IMR-90 (cell line): ENCODE data around the gene HCRTR1. TPM values are rescaled to one million over a fixed set of nuclear protein-coding genes. Genes with fewer than 3 reads are reported as not detected.

ENCODE experiments used
- ATAC-seq: fragments of 200-7000 bp; cut with Tn5 transposase; 2 replicates; pipeline ENCODE4 v1.9.1; 2020; ENCODE audit warnings: low read depth, mild to moderate bottlenecking, moderate library complexity
- BruUV-seq: library from RNA; stranded (reverse); fragments of 400-500 nt; replicated peaks from 2 replicates; lab custom pipeline; 2021; lab: Mats Ljungman, UMichigan
- CTCF ChIA-PET: fragments of 300-600 bp; formaldehyde crosslinking; extraction: SDS; loops from one replicate; lab custom pipeline; 2021; ENCODE audit warnings: antibody characterized with exemption; lab: Yijun Ruan, JAX
- POLR2A ChIA-PET: fragments of 300-600 bp; sonication (Branson Sonifier 250); formaldehyde crosslinking; loops from one replicate; lab custom pipeline; 2022; ENCODE audit warnings: antibody characterized with exemption; ENCODE audit not compliant: unreplicated experiment; lab: Charles Lee
- DNase-seq: peaks from one replicate; pipeline ENCODE4 v3.0.0; 2013
- H2AFZ ChIP-seq: replicated peaks from 2 replicates; pipeline ENCODE3; 2013; ENCODE audit warnings: low read length, mild to moderate bottlenecking; ENCODE audit not compliant: poor library complexity
- H2AK5ac ChIP-seq: 2 replicates; pipeline ENCODE4 v1.6.1; 2013; ENCODE audit warnings: low read depth, low read length, inconsistent platforms
- H2AK9ac ChIP-seq: replicated peaks from 2 replicates; pipeline ENCODE3; 2013; ENCODE audit warnings: mild to moderate bottlenecking, low read depth, low read length, moderate library complexity; ENCODE audit not compliant: poor library complexity
- H2BK120ac ChIP-seq: 2 replicates; pipeline ENCODE4 v1.6.1; 2013; ENCODE audit warnings: low read depth, low read length, inconsistent platforms
- H2BK15ac ChIP-seq: 3 replicates; pipeline ENCODE4 v1.6.1; 2013; ENCODE audit warnings: low read depth, low read length, inconsistent platforms
- H2BK20ac ChIP-seq: 2 replicates; pipeline ENCODE4 v1.6.1; 2013; ENCODE audit warnings: low read depth, mild to moderate bottlenecking, inconsistent platforms, low read length, moderate library complexity
- H2BK5ac ChIP-seq: 2 replicates; pipeline ENCODE4 v1.6.1; 2013; ENCODE audit warnings: mild to moderate bottlenecking, low read depth, low read length, inconsistent platforms; ENCODE audit not compliant: poor library complexity, severe bottlenecking
- H3K14ac ChIP-seq: replicated peaks from 2 replicates; pipeline ENCODE4 v1.6.1; 2013; ENCODE audit warnings: low read depth, low read length, inconsistent platforms
- H3K18ac ChIP-seq: 2 replicates; pipeline ENCODE4 v1.6.1; 2013; ENCODE audit warnings: low read depth, low read length, control low read depth
- H3K23ac ChIP-seq: 2 replicates; pipeline ENCODE4 v1.6.1; 2013; ENCODE audit warnings: low read depth, low read length, inconsistent platforms
- H3K27ac ChIP-seq: 2 replicates; pipeline ENCODE4 v1.5.1; 2013; ENCODE audit warnings: mild to moderate bottlenecking, control low read depth, low read length; ENCODE audit not compliant: insufficient read depth
- H3K27me3 ChIP-seq: 2 replicates; pipeline ENCODE4 v1.6.1; 2013; ENCODE audit warnings: low read length; ENCODE audit not compliant: control insufficient read depth, insufficient read depth
- H3K36me3 ChIP-seq: 2 replicates; pipeline ENCODE4 v1.6.1; 2013; ENCODE audit warnings: low read length, mixed read lengths; ENCODE audit not compliant: control insufficient read depth, insufficient read depth
- H3K4ac ChIP-seq: 2 replicates; pipeline ENCODE4 v1.6.1; 2013; ENCODE audit warnings: low read depth, low read length, inconsistent platforms
- H3K4me1 ChIP-seq: 2 replicates; pipeline ENCODE4 v1.6.1; 2013; ENCODE audit warnings: low read length, mixed read lengths; ENCODE audit not compliant: control insufficient read depth, insufficient read depth
- H3K4me2 ChIP-seq: 2 replicates; pipeline ENCODE4 v1.6.1; 2013; ENCODE audit warnings: low read depth, mild to moderate bottlenecking, control low read depth, low read length, moderate library complexity
- H3K4me3 ChIP-seq: 2 replicates; pipeline ENCODE4 v1.5.1; 2013; ENCODE audit warnings: low read depth, mild to moderate bottlenecking, control low read depth, low read length, moderate library complexity; ENCODE audit not compliant: insufficient read depth
- H3K56ac ChIP-seq: 2 replicates; pipeline ENCODE4 v1.6.1; 2013; ENCODE audit warnings: low read length, inconsistent platforms; ENCODE audit not compliant: insufficient read depth; ENCODE audit errors: extremely low read depth
- H3K79me1 ChIP-seq, 2 experiments: 2 replicates each; pipeline ENCODE4 v1.6.1; 2013; ENCODE audit warnings: low read length in 2 of 2, inconsistent platforms in 1 of 2, low read depth in 1 of 2
- H3K9ac ChIP-seq: 2 replicates; pipeline ENCODE4 v1.6.1; 2013; ENCODE audit warnings: low read depth, low read length, control low read depth
- H3K9me1 ChIP-seq: 2 replicates; pipeline ENCODE4 v1.6.1; 2013; ENCODE audit warnings: low read length, inconsistent platforms; ENCODE audit not compliant: insufficient read depth
- H3K9me3 ChIP-seq: 2 replicates; pipeline ENCODE4 v1.6.1; 2013; ENCODE audit warnings: low read length; ENCODE audit not compliant: control insufficient read depth, insufficient read depth
- H4K20me1 ChIP-seq: 2 replicates; pipeline ENCODE4 v1.6.1; 2013; ENCODE audit warnings: low read length, inconsistent platforms; ENCODE audit not compliant: insufficient read depth
- H4K5ac ChIP-seq: 2 replicates; pipeline ENCODE4 v1.6.1; 2013; ENCODE audit warnings: mild to moderate bottlenecking, low read depth, low read length, control low read depth
- H4K8ac ChIP-seq, 2 experiments: 2 replicates each; pipeline ENCODE4 v1.6.1; 2013; ENCODE audit warnings: low read depth in 2 of 2, low read length in 2 of 2, control low read depth in 1 of 2, inconsistent platforms in 1 of 2
- H4K91ac ChIP-seq: 2 replicates; pipeline ENCODE4 v1.6.1; 2013; ENCODE audit warnings: low read depth, low read length, inconsistent platforms; ENCODE audit not compliant: insufficient read depth
- BHLHE40 ChIP-seq: fragments of 150-350 bp; IDR thresholded peaks from 2 replicates; pipeline ENCODE4 v1.6.1; 2016; ENCODE audit warnings: mild to moderate bottlenecking, low read depth, low read length
- CEBPB ChIP-seq: IDR thresholded peaks from 2 replicates; pipeline ENCODE4 v1.6.1; 2012; ENCODE audit warnings: low read depth, low read length, improper control_type of control experiment
- CHD1 ChIP-seq: IDR thresholded peaks from 2 replicates; pipeline ENCODE4 v1.6.1; 2012; ENCODE audit warnings: low read depth, low read length, improper control_type of control experiment
- FOS ChIP-seq: fragments of 150-350 bp; IDR thresholded peaks from 2 replicates; pipeline ENCODE4 v1.6.1; 2016; ENCODE audit warnings: low read depth, low read length
- MAFK ChIP-seq: IDR thresholded peaks from 2 replicates; pipeline ENCODE4 v1.6.1; 2012; ENCODE audit warnings: low read depth, low read length, improper control_type of control experiment
- MAZ ChIP-seq: IDR thresholded peaks from 2 replicates; pipeline ENCODE4 v1.6.1; 2012; ENCODE audit warnings: low read depth, mild to moderate bottlenecking, low read length, improper control_type of control experiment, moderate library complexity, borderline replicate concordance
- POLR2A ChIP-seq: IDR thresholded peaks from 2 replicates; pipeline ENCODE4 v1.6.1; 2012; ENCODE audit warnings: mild to moderate bottlenecking, low read depth, low read length
- RAD21 ChIP-seq: IDR thresholded peaks from 2 replicates; pipeline ENCODE4 v1.6.1; 2012; ENCODE audit warnings: low read length, improper control_type of control experiment
- RCOR1 ChIP-seq: IDR thresholded peaks from 2 replicates; pipeline ENCODE4 v1.6.1; 2012; ENCODE audit warnings: mild to moderate bottlenecking, low read length, improper control_type of control experiment; ENCODE audit not compliant: insufficient replicate concordance
- RFX5 ChIP-seq: IDR thresholded peaks from 2 replicates; pipeline ENCODE4 v1.8.0; 2012; ENCODE audit warnings: low read depth, mild to moderate bottlenecking, low read length, moderate library complexity
- WGBS, 2 experiments: methylation state at CpG; one replicate each; pipeline versions ENCODE4 v1.1.5 to v1.1.7; 2013; ENCODE audit warnings: missing lambda C conversion rate in 2 of 2; ENCODE audit not compliant: insufficient read length in 1 of 2; ENCODE audit errors: extremely low coverage in 2 of 2; 5-methylcytosine and 5-hydroxymethylcytosine counted together
- dilution Hi-C: fragments of 300-500 bp; cut with HindIII; formaldehyde crosslinking; loops from one replicate; pipeline ENCODE4 v1.14.3; 2018; ENCODE audit warnings: low sequenced_read_pairs; ENCODE audit not compliant: unreplicated experiment
- in situ Hi-C: fragments of 300-500 bp; cut with MboI; formaldehyde crosslinking; loops from 3 replicates; pipeline ENCODE4 v1.14.3; 2019; ENCODE audit warnings: low sequenced_read_pairs, inconsistent platforms, mixed read lengths
- intact Hi-C: fragments of 100-400 bp; cut with micrococcal nuclease; formaldehyde crosslinking; loops from 2 replicates; pipeline ENCODE4 v1.10.0; 2022
- polyA plus RNA-seq, 3 experiments: library from polyadenylated mRNA; depleted of rRNA; stranded (reverse); fragments of >200 nt; gene quantifications; 2 replicates each; pipeline ENCODE4 v1.2.3, GENCODE V29; 2012; ENCODE audit warnings: low replicate concordance in 1 of 3
- total RNA-seq: library from RNA; depleted of rRNA; stranded (reverse); fragments of >200 nt; gene quantifications from 2 replicates; pipeline ENCODE4 v1.2.3, GENCODE V29; 2012
- TF ChIP-seq, protein P1 (sequence below): fragments of 150-350 bp; IDR thresholded peaks from 2 replicates; pipeline ENCODE4 v1.6.1; 2017; ENCODE audit warnings: mild to moderate bottlenecking, antibody characterized with exemption, low read length, low read depth
- TF ChIP-seq, protein P2 (sequence below): conservative IDR thresholded peaks from 2 replicates; pipeline ENCODE4 v1.5.1; 2012; ENCODE audit warnings: mild to moderate bottlenecking, low read depth, low read length, improper control_type of control experiment

HCRTR1 gene
- total and polyA plus RNA-seq, 2 of the 4 experiments (the other 2 are of a cell fraction): not detected

DNA sequence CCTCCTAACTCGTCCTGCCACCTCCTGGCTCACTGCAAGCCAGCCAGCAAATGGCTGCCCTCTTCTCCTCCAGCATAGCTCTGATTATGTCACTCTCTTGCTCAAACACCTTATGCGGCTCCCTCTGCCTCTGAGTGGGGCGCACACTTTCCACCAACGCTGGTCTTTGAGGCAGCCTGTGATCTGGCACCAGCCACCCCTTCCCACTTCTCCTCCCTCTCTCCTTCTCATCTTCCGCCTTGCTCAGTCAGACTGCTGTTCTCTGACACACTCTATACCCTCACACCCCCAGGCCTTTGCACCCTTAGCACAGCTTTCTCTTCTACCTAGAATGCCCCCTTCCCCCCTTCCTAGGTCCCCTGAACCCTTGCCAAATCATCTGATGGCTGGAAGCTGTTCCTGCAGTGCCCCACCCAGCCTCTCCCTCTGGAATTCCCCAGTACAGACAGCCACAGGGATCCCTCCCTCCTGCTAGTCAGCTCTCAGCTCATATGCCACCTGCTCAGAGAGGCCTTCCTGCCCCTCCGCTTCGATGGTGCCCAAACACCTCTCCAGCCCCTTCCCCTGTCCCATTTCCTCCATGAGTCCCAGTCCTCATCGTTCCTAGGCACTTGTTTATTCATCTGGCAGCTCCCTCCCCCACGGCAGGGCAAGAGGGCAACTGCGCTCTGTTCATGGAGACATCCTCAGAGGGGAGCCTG is 48.9 kb downstream of the HCRTR1 start (continued):
- TF ChIP-seq, protein P1, sequence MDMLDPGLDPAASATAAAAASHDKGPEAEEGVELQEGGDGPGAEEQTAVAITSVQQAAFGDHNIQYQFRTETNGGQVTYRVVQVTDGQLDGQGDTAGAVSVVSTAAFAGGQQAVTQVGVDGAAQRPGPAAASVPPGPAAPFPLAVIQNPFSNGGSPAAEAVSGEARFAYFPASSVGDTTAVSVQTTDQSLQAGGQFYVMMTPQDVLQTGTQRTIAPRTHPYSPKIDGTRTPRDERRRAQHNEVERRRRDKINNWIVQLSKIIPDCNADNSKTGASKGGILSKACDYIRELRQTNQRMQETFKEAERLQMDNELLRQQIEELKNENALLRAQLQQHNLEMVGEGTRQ: no peak

DNA sequence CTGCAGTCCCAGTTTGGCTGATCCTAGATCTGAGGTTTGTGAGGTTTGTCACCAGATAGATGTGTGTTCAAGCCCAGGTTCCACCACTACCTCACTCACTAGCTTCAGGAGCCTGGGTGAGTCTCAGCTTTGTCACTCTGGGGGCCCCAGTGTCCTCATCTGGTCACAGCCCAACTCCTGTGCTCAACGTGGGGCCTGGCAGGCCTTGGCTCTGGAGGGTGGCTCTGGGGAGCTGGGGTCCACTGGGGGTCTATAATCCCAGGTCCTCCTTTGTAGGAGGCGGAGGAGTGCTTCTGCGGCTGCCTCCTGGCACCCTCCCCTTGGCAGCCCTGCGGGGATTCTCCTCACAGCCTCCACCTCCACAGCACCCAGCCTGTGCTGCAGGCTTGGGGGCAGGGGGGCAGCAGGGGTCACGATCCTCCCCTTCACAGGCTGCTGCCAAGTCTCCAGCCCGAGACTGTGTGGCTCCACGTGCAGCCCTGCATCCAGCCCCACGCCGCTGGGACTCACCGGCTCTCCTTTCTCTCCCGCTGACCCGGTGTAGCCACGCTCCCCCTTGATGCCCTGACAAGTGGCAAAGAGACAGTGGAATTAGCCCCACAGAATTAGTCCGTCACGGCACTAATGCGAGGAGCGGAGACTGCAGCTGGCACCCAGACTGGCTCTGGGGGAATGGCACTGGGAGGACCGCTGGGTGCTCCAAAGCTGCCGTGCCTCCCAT is 49.7 kb downstream of the HCRTR1 start:
- Histone ChIP-seq H4K8ac (no peak overlapping the region), H2AFZ (no peak overlapping the region), H3K36me3 (peaks cover 70% of the 10 kb centered on the region), H3K9ac (no peak overlapping the region), H3K9me3 (no peaks in the 10 kb centered on the region), H2BK15ac (no peak overlapping the region), H3K4ac (no peak overlapping the region), H3K79me1 (peaks cover 0 to 3% of the 10 kb centered on the region in 2 experiments; a peak in 1 of 4 replicates), H4K5ac (no peak overlapping the region), H3K14ac (no peak overlapping the region), H3K56ac (no peak overlapping the region), H2BK5ac (no peak overlapping the region), H3K4me2 (no peak overlapping the region), H3K18ac (no peak overlapping the region), H3K4me3 (no peak overlapping the region), H2BK20ac (no peak overlapping the region), H3K27ac (no peak overlapping the region), H4K20me1 (no peaks in the 10 kb centered on the region), H2BK120ac (no peak overlapping the region), H2AK9ac (peak overlapping the region; percentile 58), H3K23ac (no peak overlapping the region), H3K27me3 (no peaks in the 10 kb centered on the region), H3K9me1 (peaks cover 7% of the 10 kb centered on the region; the same call in 1 of the 2 replicates), H4K91ac (no peak overlapping the region), H2AK5ac (no peak overlapping the region), H3K4me1 (peaks cover 12% of the 10 kb centered on the region)
- ChIA-PET POLR2A (no interaction called here), CTCF (interaction anchor here (1.0 to 1.4 kb wide), 2 partner anchors 8 to 79 kb away, joined by 4 read pairs; no protein-coding TSS in a partner anchor)
- in situ Hi-C loops: loop anchor here (10.0 kb wide), 1 partner anchor 78 kb away; no protein-coding TSS in a partner anchor
- dilution Hi-C loops: no loop called here
- 79% methylated on average over 9 of the region's 19 CpGs; no CpG with 5 or more reads in 1 of the 2 experiments for WGBS, 2 experiments
- intact Hi-C loops: no loop called here
- no TSS peak for BruUV-seq
- ATAC-seq (no peak), DNase-seq (no peak)
- TF ChIP-seq BHLHE40: no peak
- TF ChIP-seq RCOR1: no peak
- TF ChIP-seq, protein P1: no peak
- TF ChIP-seq, protein P2, sequence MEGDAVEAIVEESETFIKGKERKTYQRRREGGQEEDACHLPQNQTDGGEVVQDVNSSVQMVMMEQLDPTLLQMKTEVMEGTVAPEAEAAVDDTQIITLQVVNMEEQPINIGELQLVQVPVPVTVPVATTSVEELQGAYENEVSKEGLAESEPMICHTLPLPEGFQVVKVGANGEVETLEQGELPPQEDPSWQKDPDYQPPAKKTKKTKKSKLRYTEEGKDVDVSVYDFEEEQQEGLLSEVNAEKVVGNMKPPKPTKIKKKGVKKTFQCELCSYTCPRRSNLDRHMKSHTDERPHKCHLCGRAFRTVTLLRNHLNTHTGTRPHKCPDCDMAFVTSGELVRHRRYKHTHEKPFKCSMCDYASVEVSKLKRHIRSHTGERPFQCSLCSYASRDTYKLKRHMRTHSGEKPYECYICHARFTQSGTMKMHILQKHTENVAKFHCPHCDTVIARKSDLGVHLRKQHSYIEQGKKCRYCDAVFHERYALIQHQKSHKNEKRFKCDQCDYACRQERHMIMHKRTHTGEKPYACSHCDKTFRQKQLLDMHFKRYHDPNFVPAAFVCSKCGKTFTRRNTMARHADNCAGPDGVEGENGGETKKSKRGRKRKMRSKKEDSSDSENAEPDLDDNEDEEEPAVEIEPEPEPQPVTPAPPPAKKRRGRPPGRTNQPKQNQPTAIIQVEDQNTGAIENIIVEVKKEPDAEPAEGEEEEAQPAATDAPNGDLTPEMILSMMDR: no peak
- no peak for TF ChIP-seq CEBPB
- no peak for TF ChIP-seq CHD1
- no peak for TF ChIP-seq RAD21
- TF ChIP-seq MAFK: no peak
- TF ChIP-seq RFX5: no peak
- no peak for TF ChIP-seq MAZ
- TF ChIP-seq POLR2A: no peak
- no peak for TF ChIP-seq FOS
